IPS-15b (cell line): Measurements from ENCODE around the gene CAMK1D.

ENCODE experiments used
- H3K27me3 ChIP-seq: one replicate; pipeline ENCODE4 v1.6.1; 2013; ENCODE audit warnings: low read length; ENCODE audit not compliant: control insufficient read depth, insufficient read depth
- H3K36me3 ChIP-seq: one replicate; pipeline ENCODE4 v1.6.1; 2013; ENCODE audit warnings: low read length; ENCODE audit not compliant: control insufficient read depth, insufficient read depth
- H3K4me1 ChIP-seq: one replicate; pipeline ENCODE4 v1.6.1; 2013; ENCODE audit warnings: mild to moderate bottlenecking, low read length; ENCODE audit not compliant: control insufficient read depth, insufficient read depth
- H3K4me3 ChIP-seq: one replicate; pipeline ENCODE4 v1.5.1; 2013; ENCODE audit warnings: low read depth, low read length
- H3K9ac ChIP-seq: one replicate; pipeline ENCODE4 v1.6.1; 2013; ENCODE audit warnings: low read depth, mild to moderate bottlenecking, low read length
- H3K9me3 ChIP-seq: one replicate; pipeline ENCODE4 v1.6.1; 2013; ENCODE audit warnings: mild to moderate bottlenecking, low read length; ENCODE audit not compliant: control insufficient read depth, insufficient read depth

Gene CAMK1D

GRCh38 chr10:12529976-12530375 is 180.6 kb downstream of the CAMK1D start:
- no peak overlapping the region for H3K9ac ChIP-seq
- no peaks in the 10 kb centered on the region for H3K27me3 ChIP-seq
- H3K36me3 ChIP-seq, result no peaks in the 10 kb centered on the region
- H3K9me3 ChIP-seq, result no peaks in the 10 kb centered on the region
- H3K4me1 ChIP-seq, result no peaks in the 10 kb centered on the region
- H3K4me3 ChIP-seq, result no peak overlapping the region

GRCh38 chr10:12531305-12532220 is 182.2 kb downstream of the CAMK1D start:
- Histone ChIP-seq H3K9ac (no peak overlapping the region), H3K36me3 (no peaks in the 10 kb centered on the region), H3K27me3 (no peaks in the 10 kb centered on the region), H3K4me3 (no peak overlapping the region), H3K4me1 (no peaks in the 10 kb centered on the region), H3K9me3 (no peaks in the 10 kb centered on the region)

GRCh38 chr10:12533151-12533550 is 183.8 kb downstream of the CAMK1D start:
- Histone ChIP-seq H3K27me3 (no peaks in the 10 kb centered on the region), H3K4me1 (no peaks in the 10 kb centered on the region), H3K4me3 (no peak overlapping the region), H3K9ac (no peak overlapping the region), H3K9me3 (no peaks in the 10 kb centered on the region), H3K36me3 (no peaks in the 10 kb centered on the region)

DNA sequence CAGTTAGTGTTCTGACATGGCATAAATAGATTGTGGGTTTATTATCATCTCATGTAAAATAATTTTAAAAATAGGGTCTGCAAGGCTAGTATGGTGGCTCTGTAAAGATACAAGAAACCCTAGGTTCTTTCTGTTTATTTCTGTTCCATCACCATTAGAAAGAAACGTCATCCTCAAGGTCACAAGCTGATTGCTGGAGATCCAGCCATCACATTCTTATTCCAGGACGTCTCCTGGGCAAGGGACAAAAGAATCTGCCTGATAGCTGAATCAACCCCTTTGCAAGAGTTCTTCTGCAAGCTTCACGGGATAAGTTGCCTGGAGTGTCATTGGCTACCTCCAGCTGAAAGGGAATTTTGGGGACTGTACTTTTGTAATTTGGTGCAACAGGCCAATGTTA is 184.4 kb downstream of the CAMK1D start:
- Histone ChIP-seq H3K4me1 (no peaks in the 10 kb centered on the region), H3K4me3 (no peak overlapping the region), H3K36me3 (no peaks in the 10 kb centered on the region), H3K9ac (no peak overlapping the region), H3K9me3 (no peaks in the 10 kb centered on the region), H3K27me3 (no peaks in the 10 kb centered on the region)

- Histone ChIP-seq H3K4me3 (no peak overlapping the region), H3K4me1 (no peaks in the 10 kb centered on the region), H3K36me3 (no peaks in the 10 kb centered on the region), H3K9me3 (no peaks in the 10 kb centered on the region), H3K9ac (no peak overlapping the region), H3K27me3 (no peaks in the 10 kb centered on the region)
Observed at GRCh38 chr10:12534824-12535223, 185.5 kb downstream of the CAMK1D start.

- H3K9me3 ChIP-seq, result no peaks in the 10 kb centered on the region
- H3K4me1 ChIP-seq, result no peaks in the 10 kb centered on the region
- no peak overlapping the region for H3K9ac ChIP-seq
- H3K36me3 ChIP-seq, result no peaks in the 10 kb centered on the region
- no peaks in the 10 kb centered on the region for H3K27me3 ChIP-seq
- H3K4me3 ChIP-seq, result no peak overlapping the region
Observed at GRCh38 chr10:12535656-12536055, 186.3 kb downstream of the CAMK1D start.

DNA sequence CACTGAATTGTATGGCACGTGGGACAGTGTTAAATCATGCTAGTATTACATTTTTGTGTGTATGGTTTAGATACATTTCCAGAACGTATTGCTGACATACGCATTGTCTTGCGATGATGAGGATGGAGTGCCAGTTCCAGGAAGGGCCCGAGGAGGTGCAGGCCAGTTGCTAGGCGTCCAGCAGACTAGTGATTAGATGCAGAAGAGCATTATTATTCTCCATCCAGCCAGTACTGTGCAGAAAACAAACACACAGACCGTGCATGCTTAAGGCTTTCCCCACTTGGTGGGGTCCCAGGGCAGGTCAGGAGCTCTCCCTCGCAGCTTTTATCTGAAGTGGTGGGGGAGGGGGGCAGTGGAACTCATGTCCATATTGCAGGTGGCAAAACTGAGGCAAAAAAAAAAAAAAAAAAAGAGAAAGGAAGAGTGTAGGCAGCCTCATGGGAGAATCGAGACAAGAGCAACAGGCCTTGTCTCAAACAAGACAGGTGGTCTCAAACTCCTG is 189.2 kb downstream of the CAMK1D start:
- Histone ChIP-seq H3K4me3 (no peak overlapping the region), H3K9ac (no peak overlapping the region), H3K4me1 (no peaks in the 10 kb centered on the region), H3K9me3 (no peaks in the 10 kb centered on the region), H3K27me3 (no peaks in the 10 kb centered on the region), H3K36me3 (no peaks in the 10 kb centered on the region)

DNA sequence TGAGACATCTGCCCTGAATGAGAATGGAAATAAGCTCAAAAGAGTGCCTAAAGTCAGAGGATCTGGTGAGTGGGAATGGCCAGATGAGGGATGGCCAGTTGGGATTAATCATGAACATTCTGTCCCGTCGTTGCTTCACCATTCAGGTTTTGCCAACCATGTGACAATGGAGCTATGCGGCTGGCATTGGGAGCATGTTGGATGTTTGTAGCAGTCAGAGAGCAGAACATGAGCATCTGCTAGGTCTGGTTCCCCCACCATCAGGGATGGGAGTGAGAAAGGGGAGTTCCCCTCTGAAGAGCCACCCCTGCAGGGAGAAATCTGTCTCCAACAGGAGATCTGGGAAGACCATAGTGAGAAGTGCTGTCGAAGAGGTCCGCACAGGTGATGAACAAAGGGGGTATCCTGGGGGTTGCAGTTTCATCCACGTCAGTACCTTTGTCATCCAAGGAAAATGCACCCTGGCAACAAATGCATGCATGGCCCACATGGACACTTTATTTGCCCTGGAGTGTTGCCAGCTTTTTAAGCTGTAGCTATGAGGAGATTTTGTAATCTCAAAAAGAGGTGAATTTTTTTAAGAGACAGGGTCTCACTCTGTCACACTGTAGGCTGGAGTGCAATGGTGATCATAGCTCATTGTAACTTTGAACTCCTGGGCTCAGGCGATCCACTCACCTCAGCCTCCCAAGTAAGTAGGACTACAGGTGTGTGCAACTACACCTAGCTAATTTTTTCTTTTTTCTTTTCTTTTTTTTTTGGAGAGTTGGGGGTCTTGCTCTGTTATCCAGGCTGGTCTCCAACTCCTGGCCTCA is 190.2 kb downstream of the CAMK1D start:
- Histone ChIP-seq H3K4me3 (no peak overlapping the region), H3K9ac (no peak overlapping the region), H3K9me3 (no peaks in the 10 kb centered on the region), H3K36me3 (no peaks in the 10 kb centered on the region), H3K4me1 (no peaks in the 10 kb centered on the region), H3K27me3 (no peaks in the 10 kb centered on the region)

- H3K27me3 ChIP-seq, result no peaks in the 10 kb centered on the region
- H3K36me3 ChIP-seq, result no peaks in the 10 kb centered on the region
- H3K4me3 ChIP-seq, result no peak overlapping the region
- no peaks in the 10 kb centered on the region for H3K4me1 ChIP-seq
- no peak overlapping the region for H3K9ac ChIP-seq
- no peaks in the 10 kb centered on the region for H3K9me3 ChIP-seq
Observed at GRCh38 chr10:12540341-12540781, 191.0 kb downstream of the CAMK1D start.

GRCh38 chr10:12541446-12542067 is 192.2 kb downstream of the CAMK1D start:
- Histone ChIP-seq H3K4me3 (no peak overlapping the region), H3K9me3 (no peaks in the 10 kb centered on the region), H3K9ac (no peak overlapping the region), H3K4me1 (no peaks in the 10 kb centered on the region), H3K27me3 (no peaks in the 10 kb centered on the region), H3K36me3 (no peaks in the 10 kb centered on the region)

- Histone ChIP-seq H3K27me3 (no peaks in the 10 kb centered on the region), H3K4me3 (no peak overlapping the region), H3K4me1 (no peaks in the 10 kb centered on the region), H3K36me3 (no peaks in the 10 kb centered on the region), H3K9me3 (no peaks in the 10 kb centered on the region), H3K9ac (no peak overlapping the region)
Observed at GRCh38 chr10:12542133-12542670, 192.9 kb downstream of the CAMK1D start.
